Sigmoid colon (tissue), 7 donors: ENCODE results near the gene L3MBTL1. TPM values are rescaled to one million over a fixed set of nuclear protein-coding genes. Genes with fewer than 3 reads are reported as not detected.

Experiments
- DNase-seq: peaks from one replicate; pipeline ENCODE4 v3.0.0-alpha.2; 2019
- H3K27ac ChIP-seq, 4 donors: fragments of 200-600 bp; sonication (generic); one replicate each; pipeline ENCODE4 v1.5.1; 2016 to 2019; ENCODE audit warnings: mild to moderate bottlenecking in 1 of 4
- H3K27me3 ChIP-seq, 3 donors: fragments of 200-600 bp; sonication (generic); one replicate each; pipeline ENCODE4 v1.5.1; 2019; ENCODE audit warnings: mild to moderate bottlenecking in 1 of 3
- H3K36me3 ChIP-seq, 4 donors: fragments of 200-600 bp; sonication (generic); one replicate each; pipeline ENCODE4 v1.5.1; 2016 to 2019
- H3K4me1 ChIP-seq, 4 donors: fragments of 200-600 bp; sonication (generic); one replicate each; pipeline ENCODE4 v1.5.1; 2017 to 2019
- H3K4me3 ChIP-seq, 4 donors: fragments of 200-600 bp; sonication (generic); one replicate each; pipeline ENCODE4 v1.5.1; 2017 to 2019; ENCODE audit warnings: mild to moderate bottlenecking in 2 of 4, moderate library complexity in 1 of 4
- H3K9me3 ChIP-seq, 4 donors: fragments of 200-600 bp in 3 of 4; sonication (generic) in 3 of 4; one replicate each; pipeline versions ENCODE4 v1.5.1 to v1.6.1; 2013 to 2019
- EP300 ChIP-seq, 4 donors: sonication (generic); formaldehyde crosslinking; IDR thresholded peaks; one replicate each; pipeline ENCODE4 v1.6.1; 2017; ENCODE audit warnings: antibody characterized with exemption in 4 of 4
- POLR2A ChIP-seq, 2 donors: fragments of 450-650 bp; IDR thresholded peaks; one replicate each; pipeline ENCODE4 v1.6.1; 2016; ENCODE audit warnings: antibody characterized with exemption in 2 of 2, mild to moderate bottlenecking in 2 of 2, moderate library complexity in 2 of 2
- POLR2AphosphoS5 ChIP-seq, 4 donors: sonication (generic); formaldehyde crosslinking; IDR thresholded peaks; one replicate each; pipeline ENCODE4 v1.6.1; 2017; ENCODE audit warnings: antibody characterized with exemption in 4 of 4
- WGBS, 2 donors: extraction: QIAGEN DNeasy Blood & Tissue Kit; methylation state at CpG; one replicate each; pipeline ENCODE4 v1.1.7; 2013; 5-methylcytosine and 5-hydroxymethylcytosine counted together
- intact Hi-C: fragments of 100-400 bp; cut with DNase I; formaldehyde crosslinking; loops from one replicate; pipeline ENCODE4 v1.15.1; 2023
- polyA plus RNA-seq, 3 donors: library from polyadenylated mRNA; stranded (reverse); fragments of 200-250 nt; gene quantifications; one replicate each; pipeline ENCODE4 v1.2.3, GENCODE V29; 2013
- total RNA-seq, 4 donors: library from RNA; depleted of rRNA; stranded (reverse); fragments of >200 nt; gene quantifications; one replicate each; pipeline ENCODE4 v1.1.0, GENCODE V29; 2016
- TF ChIP-seq, protein P1 (sequence below), 4 experiments: fragments of 450-650 bp in 3 of 4; fragments of 200-600 bp in 1 of 4; IDR thresholded peaks; one replicate each; pipeline ENCODE4 v1.5.1; 2016 to 2019; ENCODE audit warnings: antibody characterized with exemption in 4 of 4, mild to moderate bottlenecking in 3 of 4, moderate library complexity in 2 of 4
- donor health status: healthy with polysubstance abuse.
- donor health status: Bipolar disorder and iron deficiency.
- donor health status: healthy.

The L3MBTL1 gene
- total and polyA plus RNA-seq, 7 donors, result 0.46 to 26.9 (median 9.0) TPM

GRCh38 chr20:43460830-43461200 lies 46.7 kb upstream of the L3MBTL1 start:
- peaks cover 0 to 42% (median 20%) of the 10 kb centered on the region in 4 donors for H3K4me1 ChIP-seq
- no peak for DNase-seq
- H3K36me3 ChIP-seq, result peaks cover 18 to 68% (median 43%) of the 10 kb centered on the region in 4 donors
- intact Hi-C loops, result no loop called here
- TF ChIP-seq, protein P1, sequence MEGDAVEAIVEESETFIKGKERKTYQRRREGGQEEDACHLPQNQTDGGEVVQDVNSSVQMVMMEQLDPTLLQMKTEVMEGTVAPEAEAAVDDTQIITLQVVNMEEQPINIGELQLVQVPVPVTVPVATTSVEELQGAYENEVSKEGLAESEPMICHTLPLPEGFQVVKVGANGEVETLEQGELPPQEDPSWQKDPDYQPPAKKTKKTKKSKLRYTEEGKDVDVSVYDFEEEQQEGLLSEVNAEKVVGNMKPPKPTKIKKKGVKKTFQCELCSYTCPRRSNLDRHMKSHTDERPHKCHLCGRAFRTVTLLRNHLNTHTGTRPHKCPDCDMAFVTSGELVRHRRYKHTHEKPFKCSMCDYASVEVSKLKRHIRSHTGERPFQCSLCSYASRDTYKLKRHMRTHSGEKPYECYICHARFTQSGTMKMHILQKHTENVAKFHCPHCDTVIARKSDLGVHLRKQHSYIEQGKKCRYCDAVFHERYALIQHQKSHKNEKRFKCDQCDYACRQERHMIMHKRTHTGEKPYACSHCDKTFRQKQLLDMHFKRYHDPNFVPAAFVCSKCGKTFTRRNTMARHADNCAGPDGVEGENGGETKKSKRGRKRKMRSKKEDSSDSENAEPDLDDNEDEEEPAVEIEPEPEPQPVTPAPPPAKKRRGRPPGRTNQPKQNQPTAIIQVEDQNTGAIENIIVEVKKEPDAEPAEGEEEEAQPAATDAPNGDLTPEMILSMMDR (IDR thresholded peaks at IDR 0.05), result no peak
- TF ChIP-seq POLR2A (IDR thresholded peaks at IDR 0.05), result no peak
- TF ChIP-seq EP300 (IDR thresholded peaks at IDR 0.05), result no peak
- TF ChIP-seq POLR2AphosphoS5 (IDR thresholded peaks at IDR 0.05), result no peak
- no peaks in the 10 kb centered on the region for H3K27me3 ChIP-seq
- H3K4me3 ChIP-seq, result no peak overlapping the region
- WGBS, 2 donors, result 85 to 92% methylated on average over 10 of the region's 10 CpGs
- no peak overlapping the region for H3K27ac ChIP-seq
- H3K9me3 ChIP-seq, result no peaks in the 10 kb centered on the region

GRCh38 chr20:43461894-43462659 lies 45.4 kb upstream of the L3MBTL1 start:
- Histone ChIP-seq H3K27ac (no peak overlapping the region), H3K4me1 (peaks cover 0 to 34% (median 13%) of the 10 kb centered on the region in 4 donors), H3K4me3 (no peak overlapping the region), H3K36me3 (peaks cover 24 to 81% (median 44%) of the 10 kb centered on the region in 4 donors), H3K9me3 (no peaks in the 10 kb centered on the region), H3K27me3 (no peaks in the 10 kb centered on the region)
- no peak for TF ChIP-seq POLR2AphosphoS5 (IDR thresholded peaks at IDR 0.05)
- TF ChIP-seq EP300 (IDR thresholded peaks at IDR 0.05), result no peak
- no peak for TF ChIP-seq POLR2A (IDR thresholded peaks at IDR 0.05)
- TF ChIP-seq, protein P1 (IDR thresholded peaks at IDR 0.05), result no peak
- no peak for DNase-seq
- 88 to 93% methylated on average over 3 of the region's 3 CpGs for whole genome bisulfite sequencing, 2 donors
- intact Hi-C loops, result no loop called here

- Histone ChIP-seq H3K4me1 (peaks cover 0 to 34% (median 13%) of the 10 kb centered on the region in 4 donors), H3K27ac (no peak overlapping the region), H3K36me3 (peaks cover 24 to 89% (median 44%) of the 10 kb centered on the region in 4 donors), H3K4me3 (no peak overlapping the region), H3K27me3 (no peaks in the 10 kb centered on the region), H3K9me3 (no peaks in the 10 kb centered on the region)
- TF ChIP-seq POLR2AphosphoS5 (IDR thresholded peaks at IDR 0.05) (no peak), EP300 (IDR thresholded peaks at IDR 0.05) (no peak), POLR2A (IDR thresholded peaks at IDR 0.05) (no peak)
- TF ChIP-seq, protein P1 (IDR thresholded peaks at IDR 0.05), result no peak
- DNase-seq, result no peak
- 84 to 91% methylated on average over 4 of the region's 4 CpGs for WGBS, 2 donors
- intact Hi-C loops, result no loop called here
Measured at GRCh38 chr20:43462660-43463526, 44.6 kb upstream of the L3MBTL1 start.

GRCh38 chr20:43463527-43464218 lies 43.8 kb upstream of the L3MBTL1 start:
- WGBS, 2 donors, result 63 to 79% methylated on average over 3 of the region's 3 CpGs
- H3K27me3 ChIP-seq, result no peaks in the 10 kb centered on the region
- DNase-seq, result no peak
- H3K27ac ChIP-seq, result no peak overlapping the region
- intact Hi-C loops, result no loop called here
- H3K4me3 ChIP-seq, result no peak overlapping the region
- peaks cover 0 to 34% (median 12%) of the 10 kb centered on the region in 4 donors for H3K4me1 ChIP-seq
- TF ChIP-seq POLR2AphosphoS5 (IDR thresholded peaks at IDR 0.05) (no peak), POLR2A (IDR thresholded peaks at IDR 0.05) (no peak), EP300 (IDR thresholded peaks at IDR 0.05) (no peak)
- TF ChIP-seq, protein P1 (IDR thresholded peaks at IDR 0.05), result no peak
- no peaks in the 10 kb centered on the region for H3K9me3 ChIP-seq
- H3K36me3 ChIP-seq, result peaks cover 24 to 97% (median 44%) of the 10 kb centered on the region in 4 donors
